Right cardiac atrium (tissue), 5 donors: ENCODE measurements around the gene VN1R5. TPM values are rescaled to one million over a fixed set of nuclear protein-coding genes. Genes with fewer than 3 reads are reported as not detected.
"Not testable (repeated sequence)": the region's sequence is repeated elsewhere in the genome, so short reads cannot be mapped to it uniquely, and the experiment has no call there.

Experiments
- ATAC-seq, 2 donors: fragments of 200-7000 bp; cut with Tn5 transposase; one replicate each; pipeline versions ENCODE4 v1.8.0 to v1.9.1; 2020; ENCODE audit warnings: moderate library complexity in 2 of 2, mild to moderate bottlenecking in 1 of 2
- DNase-seq, 3 donors: peaks; one replicate each; pipeline ENCODE4 v3.0.0-alpha.2; 2020
- H3K27ac ChIP-seq: one replicate; pipeline ENCODE4 v1.5.1; 2013; ENCODE audit warnings: mild to moderate bottlenecking, low read length, control low read depth, moderate library complexity
- H3K27me3 ChIP-seq: one replicate; pipeline ENCODE4 v1.6.1; 2013; ENCODE audit not compliant: control insufficient read depth, insufficient read depth
- H3K4me1 ChIP-seq: one replicate; pipeline ENCODE4 v1.6.1; 2013; ENCODE audit warnings: low read length; ENCODE audit not compliant: control insufficient read depth, insufficient read depth
- H3K4me3 ChIP-seq: one replicate; pipeline ENCODE4 v1.5.1; 2013; ENCODE audit warnings: low read length, control low read depth
- H3K9me3 ChIP-seq: one replicate; pipeline ENCODE4 v1.6.1; 2013; ENCODE audit warnings: low read length; ENCODE audit not compliant: control insufficient read depth
- WGBS: extraction: QIAGEN DNeasy Blood & Tissue Kit; methylation state at CpG from one replicate; pipeline ENCODE4 v1.1.7; 2013; 5-methylcytosine and 5-hydroxymethylcytosine counted together
- intact Hi-C, 4 donors: fragments of 100-400 bp; cut with DNase I; formaldehyde crosslinking; loops; one replicate each; pipeline versions ENCODE4 v1.11.0 to v1.14.0; 2022 to 2023
- long read RNA-seq, 4 donors: library from polyadenylated mRNA; unstranded; transcript quantifications; one replicate each; pipeline ENCODE4 v2.0.0, GENCODE V29; 2020 to 2021
- polyA plus RNA-seq: library from polyadenylated mRNA; stranded (reverse); fragments of 200-250 nt; gene quantifications from one replicate; pipeline ENCODE4 v1.2.3, GENCODE V29; 2013
- total RNA-seq, 4 donors: library from RNA; stranded (reverse); fragmentation: NEBNext Ultra II Directional; extraction: Animal tissue kit (Norgen Biotek cat#: 25700); gene quantifications; one replicate each; pipeline ENCODE4 v1.2.1, GENCODE V29; 2021
- donor health status: healthy with polysubstance abuse.
- donor health status: DM: no; HTN: yes; CAD: no.
- donor health status: DM: no; HTN: no; CAD: no.
- donor health status: DM: no; HTN: yes; CAD: no; lungs with severe emphysema.
- donor health status: DM: yes; HTN: yes; CAD: no.

The VN1R5 gene
- not detected for total RNA-seq
- not detected for polyA plus RNA-seq
- long read RNA-seq, donor 1, result 0 reads
- long read RNA-seq, donor 2, result 0 reads
- long read RNA-seq, donor 3, result 0 reads
- long read RNA-seq, donor 4, result 0 reads

- ATAC-seq, H3K4me3 ChIP-seq, H3K27ac ChIP-seq, H3K9me3 ChIP-seq, H3K27me3 ChIP-seq, DNase-seq, intact Hi-C loops, H3K4me1 ChIP-seq: not testable (repeated sequence)
- 68% methylated on average over 1 of the region's 1 CpG for WGBS
Measured at GRCh38 chr1:247255772-247256171, at the start of gene VN1R5. VN1R5 (plus strand) TSS chr1:247256072.

GRCh38 chr1:247209396-247209795, 46.5 kb upstream of the VN1R5 start:
- DNase-seq (no peak), ATAC-seq (no peak)
- intact Hi-C loops, result no loop called here
- WGBS, result 34% methylated on average over 2 of the region's 2 CpGs
- peak overlapping the region; percentile 81 for H3K4me3 ChIP-seq
- H3K4me1 ChIP-seq, result peaks cover 4% of the 10 kb centered on the region
- H3K27me3 ChIP-seq, result no peaks in the 10 kb centered on the region
- H3K9me3 ChIP-seq, result no peaks in the 10 kb centered on the region
- no peak overlapping the region for H3K27ac ChIP-seq

- H3K4me1 ChIP-seq, result peaks cover 4% of the 10 kb centered on the region
- peak overlapping the region; percentile 89 for H3K27ac ChIP-seq
- ATAC-seq, result no peak
- H3K4me3 ChIP-seq, result peak overlapping the region; percentile 81
- no peak for DNase-seq
- intact Hi-C loops, result no loop called here
- WGBS, result 6% methylated on average over 5 of the region's 5 CpGs
- no peaks in the 10 kb centered on the region for H3K27me3 ChIP-seq
- no peaks in the 10 kb centered on the region for H3K9me3 ChIP-seq
Measured at GRCh38 chr1:247210062-247210375, 45.9 kb upstream of the VN1R5 start.

GRCh38 chr1:247210376-247211117, 45.3 kb upstream of the VN1R5 start:
- intact Hi-C loops, result no loop called here
- H3K9me3 ChIP-seq, result no peaks in the 10 kb centered on the region
- under 1% methylated on average over 49 of the region's 49 CpGs for WGBS
- DNase-seq (peak; percentile 99 to 100 (median 99)), ATAC-seq (peak; percentile 100)
- H3K27ac ChIP-seq, result peak overlapping the region; percentile 89
- H3K27me3 ChIP-seq, result no peaks in the 10 kb centered on the region
- peaks cover 4% of the 10 kb centered on the region for H3K4me1 ChIP-seq
- H3K4me3 ChIP-seq, result peak overlapping the region; percentile 81

GRCh38 chr1:247211339-247211738, 44.5 kb upstream of the VN1R5 start:
- H3K9me3 ChIP-seq, result no peaks in the 10 kb centered on the region
- ATAC-seq (no peak), DNase-seq (no peak)
- H3K4me3 ChIP-seq, result no peak overlapping the region
- WGBS, result 53% methylated on average over 7 of the region's 7 CpGs
- H3K27ac ChIP-seq, result no peak overlapping the region
- peaks cover 4% of the 10 kb centered on the region for H3K4me1 ChIP-seq
- intact Hi-C loops, result no loop called here
- H3K27me3 ChIP-seq, result no peaks in the 10 kb centered on the region

GRCh38 chr1:247212012-247212411, 43.9 kb upstream of the VN1R5 start:
- no peaks in the 10 kb centered on the region for H3K9me3 ChIP-seq
- H3K4me3 ChIP-seq, result no peak overlapping the region
- H3K27ac ChIP-seq, result no peak overlapping the region
- intact Hi-C loops, result no loop called here
- DNase-seq, result no peak
- ATAC-seq, result no peak
- peaks cover 4% of the 10 kb centered on the region for H3K4me1 ChIP-seq
- no peaks in the 10 kb centered on the region for H3K27me3 ChIP-seq
- WGBS, result 56% methylated on average over 5 of the region's 5 CpGs

GRCh38 chr1:247212627-247213617, 43.0 kb upstream of the VN1R5 start:
- intact Hi-C loops, result no loop called here
- no peak for ATAC-seq
- 46% methylated on average over 1 of the region's 1 CpG for WGBS

GRCh38 chr1:247216261-247216660, 39.6 kb upstream of the VN1R5 start:
- intact Hi-C loops, result no loop called here
- no peak for ATAC-seq
- Histone ChIP-seq H3K4me1 (no peaks in the 10 kb centered on the region), H3K27me3 (no peaks in the 10 kb centered on the region), H3K9me3 (no peaks in the 10 kb centered on the region), H3K4me3 (no peak overlapping the region), H3K27ac (no peak overlapping the region)
- 60% methylated on average over 3 of the region's 3 CpGs for WGBS
- no peak for DNase-seq

More at GRCh38 chr1:247212627-247213617, 43.0 kb upstream of the VN1R5 start:
- Histone ChIP-seq H3K4me3 (no peak overlapping the region), H3K9me3 (no peaks in the 10 kb centered on the region), H3K27me3 (no peaks in the 10 kb centered on the region), H3K4me1 (peaks cover 4% of the 10 kb centered on the region), H3K27ac (no peak overlapping the region)
- DNase-seq, result no peak

- ATAC-seq (no peak), DNase-seq (no peak)
- WGBS, result 86% methylated on average over 6 of the region's 6 CpGs
- H3K4me1 ChIP-seq, result no peaks in the 10 kb centered on the region
- no peak overlapping the region for H3K27ac ChIP-seq
- intact Hi-C loops, result no loop called here
- H3K9me3 ChIP-seq, result no peaks in the 10 kb centered on the region
- no peak overlapping the region for H3K4me3 ChIP-seq
- no peaks in the 10 kb centered on the region for H3K27me3 ChIP-seq
Measured at GRCh38 chr1:247218121-247218651, 37.7 kb upstream of the VN1R5 start.

- H3K27ac ChIP-seq, H3K9me3 ChIP-seq, H3K4me1 ChIP-seq, H3K27me3 ChIP-seq, ATAC-seq, intact Hi-C loops, H3K4me3 ChIP-seq, DNase-seq: not testable (repeated sequence)
- WGBS, result 96% methylated on average over 24 of the region's 30 CpGs
Measured at GRCh38 chr1:247220280-247220679, 35.6 kb upstream of the VN1R5 start.

GRCh38 chr1:247222840-247223239, 33.0 kb upstream of the VN1R5 start:
- H3K4me1 ChIP-seq, result no peaks in the 10 kb centered on the region
- intact Hi-C loops, result no loop called here
- no peaks in the 10 kb centered on the region for H3K27me3 ChIP-seq
- no peak for DNase-seq
- H3K4me3 ChIP-seq, result no peak overlapping the region
- no peak overlapping the region for H3K27ac ChIP-seq
- H3K9me3 ChIP-seq, result no peaks in the 10 kb centered on the region
- WGBS, result 71% methylated on average over 3 of the region's 3 CpGs
- ATAC-seq, result no peak
